Uterus (tissue), 2 donors: ENCODE results near the gene ANKRD6.

Experiments
- CTCF ChIP-seq, 4 experiments: fragments of 200-600 bp in 2 of 4; fragments of 450-650 bp in 2 of 4; sonication (generic) in 2 of 4; IDR thresholded peaks; one replicate each; pipeline ENCODE4 v1.5.1; 2016 to 2019; ENCODE audit warnings: antibody characterized with exemption in 4 of 4, mild to moderate bottlenecking in 2 of 4, moderate library complexity in 1 of 4
- POLR2A ChIP-seq, 2 donors: fragments of 450-650 bp; IDR thresholded peaks; one replicate each; pipeline ENCODE4 v1.6.1; 2016; ENCODE audit warnings: antibody characterized with exemption in 2 of 2, mild to moderate bottlenecking in 1 of 2, moderate library complexity in 1 of 2

- TF ChIP-seq CTCF (IDR thresholded peaks at IDR 0.05): no peak
- TF ChIP-seq POLR2A (IDR thresholded peaks at IDR 0.05): no peak
These were observed 20.6 kb upstream of the ANKRD6 start, which contains the start of gene RRAGD for GRCh38 chr6:89412071-89413005.
